ENCODE measurements around the gene GLA.

GLA gene

DNA sequence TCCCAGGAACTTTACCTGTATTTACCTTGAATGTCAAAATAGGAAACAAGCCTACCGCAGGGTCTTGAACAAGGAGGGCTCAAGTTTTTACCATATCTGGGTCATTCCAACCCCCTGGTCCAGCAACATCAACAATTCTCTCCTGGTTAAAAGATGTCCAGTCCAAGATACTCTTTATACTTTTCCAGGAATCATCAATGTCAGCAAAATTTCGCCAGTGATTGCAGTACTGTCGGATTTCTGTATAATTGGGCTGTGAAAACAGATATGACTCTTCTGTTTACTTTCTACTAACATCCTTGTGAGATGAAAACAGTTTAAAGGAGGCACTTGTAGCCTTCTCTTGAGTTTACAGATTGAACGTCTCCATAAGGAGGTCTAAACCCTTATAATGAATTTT, 9.0 kb downstream of the GLA start:
- H3K4me3 ChIP-seq (ENCODE audit: low read length in 2 of 2) = no peak overlapping the region
- H3K27me3 ChIP-seq (ENCODE audit: control insufficient read depth in 1 of 2, insufficient read depth in 2 of 2, low read length in 2 of 2) = no peaks in the 10 kb centered on the region
- peaks cover 2 to 4% of the 10 kb centered on the region in 2 donors for H3K36me3 ChIP-seq (ENCODE audit: control insufficient read depth in 2 of 2, insufficient read depth in 2 of 2, low read length in 2 of 2)
- no peak overlapping the region for H3K27ac ChIP-seq (ENCODE audit: low read length)
- H3K9ac ChIP-seq (ENCODE audit: low read length in 2 of 2) = no peak overlapping the region
- H3K4me1 ChIP-seq (ENCODE audit: control insufficient read depth, insufficient read depth, low read length) = no peaks in the 10 kb centered on the region
- H3K9me3 ChIP-seq (ENCODE audit: control insufficient read depth in 2 of 2, low read length in 2 of 2) = no peaks in the 10 kb centered on the region

DNA sequence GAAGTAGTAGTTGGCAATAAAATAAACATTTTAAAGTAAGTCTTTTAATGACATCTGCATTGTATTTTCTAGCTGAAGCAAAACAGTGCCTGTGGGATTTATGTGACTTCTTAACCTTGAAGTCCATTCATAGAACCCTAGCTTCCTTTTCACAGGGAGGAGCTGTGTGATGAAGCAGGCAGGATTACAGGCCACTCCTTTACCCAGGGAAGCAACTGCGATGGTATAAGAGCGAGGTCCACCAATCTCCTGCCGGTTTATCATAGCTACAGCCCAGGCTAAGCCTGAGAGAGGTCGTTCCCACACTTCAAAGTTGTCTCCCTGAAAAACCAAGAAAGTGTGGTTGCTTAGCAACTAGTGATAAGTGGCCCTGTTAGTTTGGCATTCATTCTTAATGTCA, 9.9 kb downstream of the GLA start:
- no peaks in the 10 kb centered on the region for H3K27me3 ChIP-seq (ENCODE audit: control insufficient read depth in 1 of 2, insufficient read depth in 2 of 2, low read length in 2 of 2)
- H3K27ac ChIP-seq (ENCODE audit: low read length) = no peak overlapping the region
- no peak overlapping the region for H3K9ac ChIP-seq (ENCODE audit: low read length in 2 of 2)
- H3K4me1 ChIP-seq (ENCODE audit: control insufficient read depth, insufficient read depth, low read length) = no peaks in the 10 kb centered on the region
- no peaks in the 10 kb centered on the region for H3K9me3 ChIP-seq (ENCODE audit: control insufficient read depth in 2 of 2, low read length in 2 of 2)
- no peak overlapping the region for H3K4me3 ChIP-seq (ENCODE audit: low read length in 2 of 2)
- peaks cover 2 to 4% of the 10 kb centered on the region in 2 donors for H3K36me3 ChIP-seq (ENCODE audit: control insufficient read depth in 2 of 2, insufficient read depth in 2 of 2, low read length in 2 of 2)

DNA sequence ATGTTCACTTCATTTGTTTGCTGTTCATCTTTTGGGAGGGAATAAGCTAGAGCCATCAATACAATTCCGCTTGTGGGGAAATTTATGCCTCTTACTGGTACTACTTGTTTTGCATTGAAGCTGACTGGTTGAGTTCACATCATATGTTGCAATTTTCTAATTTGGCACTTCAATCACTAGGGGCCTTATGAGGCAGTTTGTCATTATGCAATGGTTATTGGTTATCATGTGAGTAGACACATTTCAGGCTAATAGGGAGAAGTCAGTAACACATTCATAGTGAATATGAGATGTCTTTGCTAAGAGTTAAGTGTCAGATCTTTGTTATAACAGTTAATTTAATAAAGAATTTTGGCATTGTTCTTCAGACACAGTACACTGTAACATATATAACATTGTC, 11.9 kb downstream of the GLA start:
- Histone ChIP-seq H3K27me3 (ENCODE audit: control insufficient read depth in 1 of 2, insufficient read depth in 2 of 2, low read length in 2 of 2) (no peaks in the 10 kb centered on the region), H3K36me3 (ENCODE audit: control insufficient read depth in 2 of 2, insufficient read depth in 2 of 2, low read length in 2 of 2) (peaks cover 2 to 4% of the 10 kb centered on the region in 2 donors), H3K4me1 (ENCODE audit: control insufficient read depth, insufficient read depth, low read length) (no peaks in the 10 kb centered on the region), H3K27ac (ENCODE audit: low read length) (no peak overlapping the region), H3K9ac (ENCODE audit: low read length in 2 of 2) (no peak overlapping the region), H3K9me3 (ENCODE audit: control insufficient read depth in 2 of 2, low read length in 2 of 2) (no peaks in the 10 kb centered on the region), H3K4me3 (ENCODE audit: low read length in 2 of 2) (no peak overlapping the region)

DNA sequence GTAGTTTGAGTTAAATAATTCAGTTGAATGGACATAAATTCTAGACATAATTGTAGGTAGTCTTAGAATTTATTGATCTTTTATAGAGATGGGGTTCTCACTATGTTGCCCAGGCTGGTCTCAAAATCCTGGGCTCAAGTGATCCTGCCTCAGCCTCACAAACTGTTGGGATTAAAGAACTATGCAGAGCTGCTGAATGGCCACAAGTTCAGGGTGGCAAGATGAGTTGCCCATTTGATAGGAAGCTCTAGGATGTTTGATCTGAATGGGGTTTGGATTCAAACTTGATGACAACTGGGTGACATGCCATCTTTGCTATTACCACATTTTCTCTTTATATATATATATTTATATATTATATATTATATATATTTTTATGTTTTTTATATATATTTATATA, 13.4 kb downstream of the GLA start:
- Histone ChIP-seq H3K4me1 (ENCODE audit: control insufficient read depth, insufficient read depth, low read length) (peaks cover 3% of the 10 kb centered on the region), H3K27ac (ENCODE audit: low read length) (no peak overlapping the region), H3K4me3 (ENCODE audit: low read length in 2 of 2) (no peak overlapping the region), H3K27me3 (ENCODE audit: control insufficient read depth in 1 of 2, insufficient read depth in 2 of 2, low read length in 2 of 2) (peaks cover 0 to 2% of the 10 kb centered on the region in 2 donors), H3K9me3 (ENCODE audit: control insufficient read depth in 2 of 2, low read length in 2 of 2) (no peaks in the 10 kb centered on the region), H3K36me3 (ENCODE audit: control insufficient read depth in 2 of 2, insufficient read depth in 2 of 2, low read length in 2 of 2) (peaks cover 0 to 4% of the 10 kb centered on the region in 2 donors), H3K9ac (ENCODE audit: low read length in 2 of 2) (no peak overlapping the region)

DNA sequence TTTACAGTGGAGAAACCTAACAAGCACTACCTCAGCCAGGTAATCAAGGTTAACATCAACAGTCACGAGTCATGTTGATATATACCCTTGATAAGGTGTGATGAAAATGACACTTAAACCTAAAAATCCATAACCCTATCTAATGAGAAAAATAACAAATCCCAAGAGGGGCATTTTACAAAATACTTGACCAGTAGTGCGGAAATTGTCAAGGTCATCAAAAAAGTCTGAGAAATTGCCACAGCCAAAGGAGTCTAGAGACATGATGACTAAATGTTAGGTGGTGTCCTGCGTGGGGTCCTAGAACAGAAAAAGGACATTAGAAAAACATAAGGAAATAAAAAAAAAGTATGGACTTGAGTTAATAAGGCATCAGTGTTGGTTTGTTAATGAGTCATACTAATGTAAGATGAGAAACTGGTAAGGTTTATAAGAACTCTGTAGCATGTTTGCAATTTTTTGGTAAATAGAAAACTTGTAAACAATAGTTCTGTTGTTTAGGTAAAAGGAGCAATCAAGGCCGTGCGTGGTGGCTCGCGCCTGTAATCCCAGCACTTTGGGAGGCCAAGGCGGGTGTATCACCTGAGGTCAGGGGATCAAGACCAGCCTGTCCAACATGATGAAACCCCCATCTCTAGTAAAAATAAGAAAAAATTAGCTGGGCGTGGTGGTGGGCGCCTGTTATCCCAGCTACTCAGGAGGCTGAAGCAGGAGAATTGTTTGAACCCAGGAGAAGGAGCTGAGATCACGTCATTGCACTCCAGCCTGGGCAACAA, 14.0 kb downstream of the GLA start:
- H3K36me3 ChIP-seq (ENCODE audit: control insufficient read depth in 2 of 2, insufficient read depth in 2 of 2, low read length in 2 of 2) = peaks cover 0 to 4% of the 10 kb centered on the region in 2 donors
- no peak overlapping the region for H3K4me3 ChIP-seq (ENCODE audit: low read length in 2 of 2)
- no peaks in the 10 kb centered on the region for H3K9me3 ChIP-seq (ENCODE audit: control insufficient read depth in 2 of 2, low read length in 2 of 2)
- peaks cover 3% of the 10 kb centered on the region for H3K4me1 ChIP-seq (ENCODE audit: control insufficient read depth, insufficient read depth, low read length)
- H3K27me3 ChIP-seq (ENCODE audit: control insufficient read depth in 1 of 2, insufficient read depth in 2 of 2, low read length in 2 of 2) = peaks cover 0 to 2% of the 10 kb centered on the region in 2 donors
- no peak overlapping the region for H3K27ac ChIP-seq (ENCODE audit: low read length)
- H3K9ac ChIP-seq (ENCODE audit: low read length in 2 of 2) = no peak overlapping the region

DNA sequence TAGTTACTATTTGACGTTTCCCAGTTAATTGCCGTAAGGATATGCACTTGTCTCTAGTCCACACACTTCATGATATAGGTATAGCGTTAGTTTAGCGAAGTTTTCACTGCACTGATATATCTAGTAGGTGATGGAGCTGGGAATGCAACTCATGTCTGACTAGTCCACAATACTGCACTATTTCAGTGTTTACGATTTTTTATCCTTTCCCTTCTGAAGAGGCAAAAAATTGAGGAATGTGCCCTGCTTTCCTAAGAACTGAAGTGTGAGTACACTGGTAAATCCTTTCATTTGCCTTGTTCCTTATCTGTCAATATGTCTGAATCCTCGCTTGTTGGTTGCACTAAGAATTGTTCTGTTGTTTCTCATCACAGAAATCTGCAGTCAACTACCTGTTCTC, 15.9 kb downstream of the GLA start:
- peaks cover 0 to 4% of the 10 kb centered on the region in 2 donors for H3K36me3 ChIP-seq (ENCODE audit: control insufficient read depth in 2 of 2, insufficient read depth in 2 of 2, low read length in 2 of 2)
- no peaks in the 10 kb centered on the region for H3K9me3 ChIP-seq (ENCODE audit: control insufficient read depth in 2 of 2, low read length in 2 of 2)
- H3K27me3 ChIP-seq (ENCODE audit: control insufficient read depth in 1 of 2, insufficient read depth in 2 of 2, low read length in 2 of 2) = peaks cover 0 to 2% of the 10 kb centered on the region in 2 donors
- H3K4me1 ChIP-seq (ENCODE audit: control insufficient read depth, insufficient read depth, low read length) = peaks cover 3% of the 10 kb centered on the region
- peak overlapping the region; percentile 58 for H3K27ac ChIP-seq (ENCODE audit: low read length)
- peak overlapping the region; percentile 75 for H3K4me3 ChIP-seq (ENCODE audit: low read length in 2 of 2)
- H3K9ac ChIP-seq (ENCODE audit: low read length in 2 of 2) = peak overlapping the region in 1 of 2 donors; percentile 76

DNA sequence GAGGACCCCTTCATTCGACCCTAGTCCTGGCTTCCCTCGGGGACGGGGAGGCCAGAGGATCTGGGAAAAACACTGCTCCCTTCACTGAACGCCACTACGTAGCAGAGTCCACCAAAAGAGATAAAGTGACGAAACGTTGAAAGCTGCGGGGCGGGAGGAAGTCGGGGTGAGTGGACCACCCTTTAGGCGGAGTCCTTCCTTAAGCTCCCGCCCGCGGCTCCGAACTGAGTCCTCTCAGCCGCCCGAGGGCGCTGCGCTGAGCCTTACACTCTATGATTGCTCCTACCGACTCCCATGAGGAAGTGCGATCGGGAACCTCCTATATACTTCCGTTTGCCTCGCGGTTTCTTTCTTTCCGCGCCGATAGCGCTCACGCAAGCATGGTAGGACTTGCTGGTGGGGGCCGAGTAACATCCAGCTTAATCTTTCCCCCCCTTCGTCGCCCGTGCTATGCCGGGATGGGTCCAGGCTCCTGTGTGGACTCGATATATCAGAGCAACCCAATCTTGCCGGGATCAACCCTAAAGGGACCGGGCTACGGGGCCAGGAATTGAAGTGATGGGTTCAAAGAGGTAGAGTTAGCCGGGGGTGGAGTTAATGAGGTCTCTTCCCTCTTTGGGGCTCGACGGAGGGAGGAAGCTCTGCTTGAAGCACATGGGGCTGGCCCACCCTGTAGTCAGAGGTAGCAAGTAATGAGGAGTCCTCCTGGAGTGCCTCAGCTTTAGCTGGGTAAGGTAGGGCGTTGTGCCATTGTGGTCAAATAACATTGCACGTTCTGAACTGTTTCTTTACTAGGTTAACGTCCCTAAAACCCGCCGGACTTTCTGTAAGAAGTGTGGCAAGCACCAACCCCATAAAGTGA, 16.8 kb downstream of the GLA start, which contains the start of gene RPL36A:
TSS of gene RPL36A (plus strand) at position 348 of the 862 bp plus-strand sequence. CDS start at position 381, 33 bp downstream.
- Histone ChIP-seq H3K27ac (ENCODE audit: low read length) (peak within 1 kb of the TSS; percentile 58), H3K36me3 (ENCODE audit: control insufficient read depth in 2 of 2, insufficient read depth in 2 of 2, low read length in 2 of 2) (peaks cover 0 to 4% of the 10 kb centered on the region in 2 donors), H3K4me1 (ENCODE audit: control insufficient read depth, insufficient read depth, low read length) (peaks cover 3% of the 10 kb centered on the region), H3K27me3 (ENCODE audit: control insufficient read depth in 1 of 2, insufficient read depth in 2 of 2, low read length in 2 of 2) (peaks cover 0 to 2% of the 10 kb centered on the region in 2 donors), H3K4me3 (ENCODE audit: low read length in 2 of 2) (peak within 1 kb of the TSS; percentile 75), H3K9ac (ENCODE audit: low read length in 2 of 2) (peak within 1 kb of the TSS; percentile 64 to 76), H3K9me3 (ENCODE audit: control insufficient read depth in 2 of 2, low read length in 2 of 2) (no peaks in the 10 kb centered on the region)

DNA sequence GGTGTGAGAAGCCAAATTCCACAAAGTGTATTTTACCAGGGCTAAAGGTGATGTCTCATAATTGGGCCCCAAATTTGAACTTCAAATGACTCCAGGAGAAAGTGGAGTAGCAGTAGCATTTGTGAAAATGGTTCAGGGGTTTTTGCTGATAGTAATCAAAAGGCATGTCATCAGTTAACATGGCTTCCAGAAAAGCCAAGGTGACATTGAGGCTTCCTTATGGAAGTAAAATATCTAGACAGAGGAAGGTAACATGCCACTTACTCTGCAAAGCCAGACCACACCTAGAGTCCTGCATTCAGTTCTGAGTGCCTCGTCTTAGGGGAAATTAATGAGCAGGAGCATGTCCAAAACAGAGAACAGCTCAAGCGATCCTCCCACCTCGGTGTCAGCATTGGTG, 19.1 kb downstream of the GLA start:
- Histone ChIP-seq H3K9me3 (ENCODE audit: control insufficient read depth in 2 of 2, low read length in 2 of 2) (no peaks in the 10 kb centered on the region), H3K9ac (ENCODE audit: low read length in 2 of 2) (no peak overlapping the region), H3K27ac (ENCODE audit: low read length) (no peak overlapping the region), H3K4me3 (ENCODE audit: low read length in 2 of 2) (no peak overlapping the region), H3K36me3 (ENCODE audit: control insufficient read depth in 2 of 2, insufficient read depth in 2 of 2, low read length in 2 of 2) (peaks cover 0 to 4% of the 10 kb centered on the region in 2 donors), H3K4me1 (ENCODE audit: control insufficient read depth, insufficient read depth, low read length) (peaks cover 3% of the 10 kb centered on the region), H3K27me3 (ENCODE audit: control insufficient read depth in 1 of 2, insufficient read depth in 2 of 2, low read length in 2 of 2) (peaks cover 0 to 2% of the 10 kb centered on the region in 2 donors)

DNA sequence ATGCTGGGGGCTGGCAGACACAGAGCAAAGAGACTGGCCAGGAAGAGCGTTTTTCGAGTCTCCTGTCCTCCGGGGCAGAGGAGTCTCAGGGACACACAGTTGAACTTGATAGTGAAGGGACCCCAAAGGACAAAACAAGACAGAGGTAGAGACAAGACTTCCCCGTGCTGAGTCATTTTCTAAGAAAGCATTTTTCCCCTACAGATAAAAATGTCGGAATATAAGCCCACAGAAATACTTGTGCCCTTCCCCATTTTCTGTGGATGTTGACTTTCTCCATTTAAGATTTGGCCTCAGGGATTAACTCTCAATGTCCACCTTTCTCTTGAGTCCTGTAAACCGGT, 21.2 kb downstream of the GLA start:
- no peak overlapping the region for H3K9ac ChIP-seq (ENCODE audit: low read length in 2 of 2)
- no peak overlapping the region for H3K4me3 ChIP-seq (ENCODE audit: low read length in 2 of 2)
- H3K27ac ChIP-seq (ENCODE audit: low read length) = no peak overlapping the region
- no peaks in the 10 kb centered on the region for H3K36me3 ChIP-seq (ENCODE audit: control insufficient read depth in 2 of 2, insufficient read depth in 2 of 2, low read length in 2 of 2)
- H3K4me1 ChIP-seq (ENCODE audit: control insufficient read depth, insufficient read depth, low read length) = peaks cover 3% of the 10 kb centered on the region
- peaks cover 0 to 2% of the 10 kb centered on the region in 2 donors for H3K27me3 ChIP-seq (ENCODE audit: control insufficient read depth in 1 of 2, insufficient read depth in 2 of 2, low read length in 2 of 2)
- H3K9me3 ChIP-seq (ENCODE audit: control insufficient read depth in 2 of 2, low read length in 2 of 2) = no peaks in the 10 kb centered on the region

DNA sequence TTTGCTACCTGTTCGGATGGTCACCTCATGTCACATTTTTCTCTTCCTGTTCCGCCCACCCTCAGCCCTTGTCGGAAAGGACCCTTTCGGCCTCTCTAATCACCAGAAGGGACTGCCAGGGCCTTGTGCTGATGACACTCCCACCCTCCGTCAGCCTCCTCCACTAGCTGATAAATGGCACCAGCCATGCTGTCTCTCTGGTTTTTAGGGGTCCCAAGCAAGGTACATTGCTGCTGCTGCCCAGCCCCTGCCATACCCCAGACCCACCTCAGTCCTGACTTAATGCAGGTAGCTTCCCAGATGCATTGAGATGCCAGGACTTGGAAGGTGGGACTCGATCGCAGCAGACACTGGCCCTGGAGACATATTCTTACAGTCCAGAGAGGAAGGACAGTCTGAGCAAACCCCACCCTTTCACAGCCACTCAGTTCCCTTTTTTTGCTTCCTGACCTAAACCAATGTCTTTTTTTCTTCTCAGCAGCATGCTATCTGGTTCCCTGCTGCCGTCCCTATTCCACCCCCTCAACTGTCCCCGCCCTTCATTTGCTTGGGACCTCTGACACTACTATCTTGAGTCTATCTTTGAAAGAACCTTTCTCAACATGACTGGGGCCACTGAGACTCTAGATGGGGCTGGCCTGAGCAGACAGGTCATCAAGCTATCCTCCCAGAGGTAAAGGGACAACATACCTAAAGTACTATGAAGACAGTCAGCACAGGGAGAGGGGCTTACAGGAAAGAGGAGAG, 21.8 kb downstream of the GLA start, which contains the start of gene BTK:
TSS of gene BTK (minus strand) at position 397 of the 747 bp plus-strand sequence. CDS start 10,907 bp downstream, outside the sequence.
- H3K4me1 ChIP-seq (ENCODE audit: control insufficient read depth, insufficient read depth, low read length) = peaks cover 3% of the 10 kb centered on the region
- H3K4me3 ChIP-seq (ENCODE audit: low read length in 2 of 2) = no peak within 1 kb of the TSS
- no peak within 1 kb of the TSS for H3K9ac ChIP-seq (ENCODE audit: low read length in 2 of 2)
- H3K27ac ChIP-seq (ENCODE audit: low read length) = no peak within 1 kb of the TSS
- H3K9me3 ChIP-seq (ENCODE audit: control insufficient read depth in 2 of 2, low read length in 2 of 2) = no peaks in the 10 kb centered on the region
- H3K27me3 ChIP-seq (ENCODE audit: control insufficient read depth in 1 of 2, insufficient read depth in 2 of 2, low read length in 2 of 2) = peaks cover 0 to 2% of the 10 kb centered on the region in 2 donors
- H3K36me3 ChIP-seq (ENCODE audit: control insufficient read depth in 2 of 2, insufficient read depth in 2 of 2, low read length in 2 of 2) = no peaks in the 10 kb centered on the region
